HCT116 (cell line): ENCODE results near the gene PNRC2. TPM values are rescaled to one million over a fixed set of nuclear protein-coding genes. Genes with fewer than 3 reads are reported as not detected.

Experiments
- ATAC-seq: fragments of 200-7000 bp; cut with Tn5 transposase; 2 replicates; pipeline ENCODE4 v1.9.1; 2020; ENCODE audit warnings: mild to moderate bottlenecking, moderate library complexity
- BruUV-seq: library from RNA; stranded (reverse); fragments of 400-500 nt; replicated peaks from 2 replicates; lab custom pipeline; 2021; lab: Mats Ljungman, UMichigan
- CTCF ChIA-PET: fragments of 300-600 bp; sonication (Branson Sonifier 250); formaldehyde crosslinking; loops from one replicate; lab custom pipeline; 2021; ENCODE audit warnings: antibody characterized with exemption; lab: Charles Lee
- POLR2A ChIA-PET: fragments of 300-600, 350-600 bp; sonication (Branson Sonifier 250); formaldehyde crosslinking; loops from one replicate; lab custom pipeline; 2021; ENCODE audit warnings: antibody characterized with exemption; lab: Charles Lee
- RAD21 ChIA-PET, 2 experiments: fragments of 300-600 bp; sonication (Branson Sonifier 250); formaldehyde crosslinking; loops; one replicate each; lab custom pipeline; 2023; ENCODE audit warnings: low total read pairs in 2 of 2; ENCODE audit not compliant: uncharacterized antibody in 2 of 2, unreplicated experiment in 2 of 2, low non-redundant PET in 1 of 2; lab: Charles Lee
- DNase-seq: peaks from one replicate; pipeline ENCODE4 v3.0.0-alpha.2; 2010; ENCODE audit warnings: low read depth, low spot score
- H2AFZ ChIP-seq: fragments of 200-600 bp; shearing (Covaris generic), sonication (generic); 2 replicates; pipeline ENCODE4 v1.6.1; 2017; ENCODE audit warnings: low read depth, mixed run types, mixed read lengths, antibody characterized with exemption, low read length; ENCODE audit not compliant: poor library complexity, severe bottlenecking
- H3K27ac ChIP-seq: 2 replicates; pipeline ENCODE4 v1.5.1; 2012; ENCODE audit warnings: low read depth, low read length
- H3K27me3 ChIP-seq: fragments of 200-600 bp; sonication (generic); 2 replicates; pipeline ENCODE4 v1.6.1; 2016; ENCODE audit warnings: mixed run types, low read length, mixed read lengths; ENCODE audit not compliant: insufficient read depth
- H3K36me3 ChIP-seq, 2 experiments: fragments of 200-500 bp in 1 of 2; fragments of 200-600 bp in 1 of 2; sonication (Bioruptor generic) in 1 of 2; sonication (generic) in 1 of 2; 2 replicates each; pipeline versions ENCODE4 v1.5.1 to v1.6.1; 2014 to 2016; ENCODE audit warnings: low read length in 2 of 2, inconsistent platforms in 1 of 2, mixed read lengths in 1 of 2, mixed run types in 1 of 2; ENCODE audit not compliant: insufficient read depth in 2 of 2, control insufficient read depth in 1 of 2
- H3K4me1 ChIP-seq, 2 experiments: fragments of 200-600 bp in 1 of 2; sonication (generic) in 1 of 2; 2 replicates each; pipeline versions ENCODE4 v1.5.1 to v1.6.1; 2012 to 2017; ENCODE audit warnings: low read length in 2 of 2, inconsistent platforms in 1 of 2, mild to moderate bottlenecking in 1 of 2, mixed read lengths in 1 of 2, mixed run types in 1 of 2, moderate library complexity in 1 of 2; ENCODE audit not compliant: insufficient read depth in 2 of 2, control insufficient read depth in 1 of 2
- H3K4me2 ChIP-seq: fragments of 200-600 bp; sonication (generic); 2 replicates; pipeline ENCODE4 v1.6.1; 2017; ENCODE audit warnings: mixed run types, low read length, mixed read lengths
- H3K4me3 ChIP-seq, 2 experiments: fragments of 200-600 bp in 1 of 2; sonication (generic) in 1 of 2; replicated peaks in 1 of 2; 2 replicates each; pipeline ENCODE4 v1.5.1; 2011 to 2016; ENCODE audit warnings: low read length in 2 of 2, control low read depth in 1 of 2, low read depth in 1 of 2, mild to moderate bottlenecking in 1 of 2, mixed read lengths in 1 of 2, mixed run types in 1 of 2
- H3K79me2 ChIP-seq: fragments of 200-600 bp; sonication (generic); 2 replicates; pipeline ENCODE4 v1.6.1; 2017; ENCODE audit warnings: mild to moderate bottlenecking, mixed run types, low read length, moderate library complexity, mixed read lengths; ENCODE audit not compliant: insufficient read depth
- H3K9ac ChIP-seq: fragments of 200-600 bp; sonication (generic); 2 replicates; pipeline ENCODE4 v1.6.1; 2016; ENCODE audit warnings: low read length, mixed read lengths
- H3K9me2 ChIP-seq: fragments of 200-600 bp; sonication (generic), shearing (Covaris generic); 2 replicates; pipeline ENCODE4 v1.6.1; 2017; ENCODE audit warnings: mixed run types, mild to moderate bottlenecking, moderate library complexity; ENCODE audit not compliant: insufficient read depth
- H3K9me3 ChIP-seq, 2 experiments: fragments of 200-500 bp in 1 of 2; fragments of 200-600 bp in 1 of 2; sonication (Bioruptor generic) in 1 of 2; sonication (generic) in 1 of 2; 2 replicates each; pipeline ENCODE4 v1.6.1; 2014 to 2017; ENCODE audit warnings: low read length in 2 of 2, mixed read lengths in 2 of 2, inconsistent platforms in 1 of 2, low read depth in 1 of 2, mild to moderate bottlenecking in 1 of 2, mixed run types in 1 of 2, moderate library complexity in 1 of 2; ENCODE audit not compliant: control insufficient read depth in 1 of 2, insufficient read depth in 1 of 2
- H4K20me1 ChIP-seq: fragments of 200-600 bp; sonication (generic), shearing (Covaris generic); 2 replicates; pipeline ENCODE4 v1.6.1; 2017; ENCODE audit warnings: mixed run types, mild to moderate bottlenecking, moderate library complexity; ENCODE audit not compliant: insufficient read depth
- ATF3 ChIP-seq: IDR thresholded peaks from 2 replicates; pipeline ENCODE4 v1.6.1; 2012
- CBX3 ChIP-seq: IDR thresholded peaks from 2 replicates; pipeline ENCODE4 v1.6.1; 2012; ENCODE audit warnings: low read depth
- CTCF ChIP-seq, 3 experiments: fragments of 200-600 bp in 1 of 3; sonication (generic) in 1 of 3; IDR thresholded peaks in 2 of 3; conservative IDR thresholded peaks in 1 of 3; 2 replicates each; pipeline ENCODE4 v1.5.1; 2012 to 2017; ENCODE audit warnings: low read depth in 2 of 3, low read length in 2 of 3, antibody characterized with exemption in 1 of 3, borderline replicate concordance in 1 of 3, control low read depth in 1 of 3, mild to moderate bottlenecking in 1 of 3, mixed read lengths in 1 of 3, mixed run types in 1 of 3, moderate library complexity in 1 of 3; ENCODE audit not compliant: insufficient read depth in 1 of 3
- EGR1 ChIP-seq: IDR thresholded peaks from 2 replicates; pipeline ENCODE4 v1.6.1; 2012; ENCODE audit warnings: low read depth
- ELF1 ChIP-seq: IDR thresholded peaks from 2 replicates; pipeline ENCODE4 v1.6.1; 2012; ENCODE audit warnings: low read depth, borderline replicate concordance
- JUND ChIP-seq: IDR thresholded peaks from 2 replicates; pipeline ENCODE4 v1.6.1; 2012
- SIN3A ChIP-seq: IDR thresholded peaks from 2 replicates; pipeline ENCODE4 v1.6.1; 2012; ENCODE audit warnings: low read depth
- TCF7L2 ChIP-seq: IDR thresholded peaks from 2 replicates; pipeline ENCODE4 v1.7.0; 2011; ENCODE audit warnings: borderline replicate concordance, inconsistent platforms; ENCODE audit not compliant: insufficient read depth, insufficient read length; ENCODE audit errors: extremely low read depth
- ZNF274 ChIP-seq: fragments of 200-500 bp; sonication (Bioruptor generic); IDR thresholded peaks from 2 replicates; pipeline ENCODE4 v1.6.1; 2014; ENCODE audit warnings: mild to moderate bottlenecking, low read depth, low read length, inconsistent platforms
- intact Hi-C: fragments of 100-400 bp; cut with micrococcal nuclease; formaldehyde crosslinking; loops from 2 replicates; pipeline ENCODE4 v1.10.0; 2022
- total RNA-seq: library from RNA; stranded (reverse); gene quantifications from one replicate; pipeline ENCODE4 v1.2.1, GENCODE V29; 2021; ENCODE audit not compliant: unreplicated experiment

The PNRC2 gene
- total RNA-seq, 1 experiment from 2014 or later, result 92.1 TPM

GRCh38 chr1:23964790-23965740 lies 5.4 kb downstream of the PNRC2 start:
- ChIA-PET CTCF (no interaction called here), POLR2A (interaction anchor here (0.8 kb wide), 1 partner anchor 11 kb away, joined by 3 read pairs; no protein-coding TSS in a partner anchor), RAD21 (no interaction called here)
- DNase-seq (no peak), ATAC-seq (no peak)
- Histone ChIP-seq H2AFZ (no peak overlapping the region), H3K27ac (no peak overlapping the region; the same call in 1 of the 2 replicates), H4K20me1 (peaks cover 4% of the 10 kb centered on the region; the same call in 1 of the 2 replicates), H3K4me3 (no peak overlapping the region), H3K4me1 (peaks cover 3 to 4% of the 10 kb centered on the region in 2 experiments; a peak in 2 of 4 replicates), H3K79me2 (peaks cover 78% of the 10 kb centered on the region), H3K9ac (no peak overlapping the region), H3K9me3 (no peaks in the 10 kb centered on the region), H3K9me2 (no peaks in the 10 kb centered on the region), H3K4me2 (no peak overlapping the region), H3K27me3 (no peaks in the 10 kb centered on the region), H3K36me3 (peaks cover 34 to 44% of the 10 kb centered on the region in 2 experiments)
- intact Hi-C loops, result no loop called here
- no TSS peak for BruUV-seq
- TF ChIP-seq CBX3, result no peak

GRCh38 chr1:23966973-23967493 lies 7.4 kb downstream of the PNRC2 start:
- CTCF ChIA-PET, result no interaction called here
- H4K20me1 ChIP-seq, result peaks cover 7% of the 10 kb centered on the region; the same call in 1 of the 2 replicates
- no peaks in the 10 kb centered on the region for H3K4me1 ChIP-seq
- RAD21 ChIA-PET, result no interaction called here
- H3K27ac ChIP-seq, result no peak overlapping the region
- peaks cover 38 to 51% of the 10 kb centered on the region in 2 experiments for H3K36me3 ChIP-seq
- no peak for TF ChIP-seq ZNF274
- no peak for TF ChIP-seq ATF3
- TF ChIP-seq TCF7L2, result no peak
- TF ChIP-seq JUND, result no peak
- no peak for TF ChIP-seq CTCF (IDR thresholded peaks at IDR 0.05 in 2 of 3, conservative IDR thresholded peaks at IDR 0.05 in 1 of 3; ENCODE audit: borderline replicate concordance in 1 of 3, insufficient read depth in 1 of 3, low read depth in 2 of 3, low read length in 2 of 3)
- TF ChIP-seq EGR1, result no peak
- TF ChIP-seq ELF1, result no peak
- no peak for TF ChIP-seq SIN3A
- no peak overlapping the region for H3K4me3 ChIP-seq
- H3K9me2 ChIP-seq, result no peaks in the 10 kb centered on the region
- H2AFZ ChIP-seq, result no peak overlapping the region
- intact Hi-C loops, result no loop called here
- H3K4me2 ChIP-seq, result no peak overlapping the region
- BruUV-seq, result no TSS peak
- ATAC-seq (no peak), DNase-seq (no peak)
- H3K27me3 ChIP-seq, result no peaks in the 10 kb centered on the region
- H3K79me2 ChIP-seq, result peaks cover 80% of the 10 kb centered on the region
- H3K9ac ChIP-seq, result no peak overlapping the region
- POLR2A ChIA-PET, result interaction anchor here (0.7 kb wide), 1 partner anchor 260 kb away, joined by 3 read pairs; no protein-coding TSS in a partner anchor
- H3K9me3 ChIP-seq, result no peaks in the 10 kb centered on the region
